Measurements from ENCODE around the gene UVRAG. TPM values are rescaled to one million over a fixed set of nuclear protein-coding genes. Genes with fewer than 3 reads are reported as not detected.

Gene UVRAG
- total and polyA plus RNA-seq, 9 donors = 10.1 to 26.7 (median 19.2) TPM

DNA sequence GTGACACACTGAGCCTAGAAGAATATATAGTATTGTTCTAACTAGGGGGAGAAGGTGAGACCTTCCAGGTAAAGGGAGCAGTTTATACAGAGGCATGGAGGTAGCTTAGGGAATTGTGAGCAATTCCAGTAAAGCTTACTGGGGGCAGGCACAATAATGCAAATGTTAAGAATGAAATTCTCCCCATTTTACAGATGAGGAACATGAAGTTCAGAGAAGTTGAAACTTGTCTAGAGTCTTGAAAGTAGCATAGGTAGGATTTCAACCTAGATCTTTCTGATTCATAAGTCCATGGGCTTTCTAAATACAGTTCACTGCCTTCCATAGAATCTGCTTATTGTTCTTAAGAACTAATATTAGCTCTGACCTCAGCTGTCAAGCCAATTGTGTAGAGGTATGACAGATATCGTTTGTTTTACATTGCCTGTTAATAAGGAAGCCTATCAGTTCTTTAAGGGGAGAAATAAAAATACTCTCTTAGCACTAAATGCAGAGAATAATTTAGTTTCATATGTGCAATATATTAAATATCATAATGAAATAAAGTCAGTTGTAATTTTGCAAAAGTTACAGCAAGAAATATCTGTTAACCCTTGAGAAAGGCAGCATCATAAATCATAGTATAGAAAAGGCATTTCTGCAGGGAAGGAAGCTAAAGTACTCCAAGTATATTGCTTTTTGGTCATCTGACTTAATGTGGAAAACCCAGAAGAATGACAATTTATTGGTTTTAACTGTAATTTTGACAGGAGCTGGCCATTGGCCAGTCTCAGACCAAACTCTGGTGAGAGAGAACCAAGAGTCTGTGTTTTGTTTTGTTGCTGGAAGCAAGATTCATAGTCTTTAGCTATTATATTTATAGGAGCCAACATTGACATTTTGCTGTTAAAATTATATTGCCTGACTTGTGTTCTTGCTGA lies 181.8 kb downstream of the UVRAG start:
- WGBS, 3 donors = 70 to 94% (median 92%) methylated on average over 1 of the region's 1 CpG
- H3K4me3 ChIP-seq = no peak overlapping the region
- H3K27ac ChIP-seq = no peak overlapping the region
- no peaks in the 10 kb centered on the region for H3K9me3 ChIP-seq
- TF ChIP-seq, protein P1, sequence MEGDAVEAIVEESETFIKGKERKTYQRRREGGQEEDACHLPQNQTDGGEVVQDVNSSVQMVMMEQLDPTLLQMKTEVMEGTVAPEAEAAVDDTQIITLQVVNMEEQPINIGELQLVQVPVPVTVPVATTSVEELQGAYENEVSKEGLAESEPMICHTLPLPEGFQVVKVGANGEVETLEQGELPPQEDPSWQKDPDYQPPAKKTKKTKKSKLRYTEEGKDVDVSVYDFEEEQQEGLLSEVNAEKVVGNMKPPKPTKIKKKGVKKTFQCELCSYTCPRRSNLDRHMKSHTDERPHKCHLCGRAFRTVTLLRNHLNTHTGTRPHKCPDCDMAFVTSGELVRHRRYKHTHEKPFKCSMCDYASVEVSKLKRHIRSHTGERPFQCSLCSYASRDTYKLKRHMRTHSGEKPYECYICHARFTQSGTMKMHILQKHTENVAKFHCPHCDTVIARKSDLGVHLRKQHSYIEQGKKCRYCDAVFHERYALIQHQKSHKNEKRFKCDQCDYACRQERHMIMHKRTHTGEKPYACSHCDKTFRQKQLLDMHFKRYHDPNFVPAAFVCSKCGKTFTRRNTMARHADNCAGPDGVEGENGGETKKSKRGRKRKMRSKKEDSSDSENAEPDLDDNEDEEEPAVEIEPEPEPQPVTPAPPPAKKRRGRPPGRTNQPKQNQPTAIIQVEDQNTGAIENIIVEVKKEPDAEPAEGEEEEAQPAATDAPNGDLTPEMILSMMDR (IDR thresholded peaks at IDR 0.05) = no peak
- no peak for TF ChIP-seq EP300 (IDR thresholded peaks at IDR 0.05)
- no peak for TF ChIP-seq POLR2A (IDR thresholded peaks at IDR 0.05)
- intact Hi-C loops (cut with DNase I) = no loop called here
- H3K4me1 ChIP-seq (ENCODE audit: insufficient read depth) = no peaks in the 10 kb centered on the region
- no peaks in the 10 kb centered on the region for H3K36me3 ChIP-seq
- DNase-seq = no peak
- no peaks in the 10 kb centered on the region for H3K27me3 ChIP-seq

DNA sequence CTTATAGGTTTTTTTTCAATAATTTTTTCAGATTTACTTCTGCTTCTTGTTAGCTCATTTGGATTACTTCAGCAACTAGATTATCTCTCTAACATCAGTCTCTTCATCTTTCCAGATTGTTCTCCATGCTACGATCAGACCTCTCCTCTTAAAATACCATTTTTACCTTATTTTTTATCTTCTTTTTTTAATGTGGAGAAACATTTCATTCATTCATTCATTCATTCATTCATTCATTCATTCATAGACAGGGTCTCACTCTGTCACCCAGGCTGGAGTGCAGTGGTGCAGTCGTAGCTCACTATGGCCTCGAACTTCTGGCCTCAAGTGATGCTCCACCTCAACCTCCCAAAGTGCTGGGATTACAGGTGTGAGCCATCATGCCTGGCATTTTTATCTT lies 189.4 kb downstream of the UVRAG start:
- DNase-seq = no peak
- no peaks in the 10 kb centered on the region for H3K36me3 ChIP-seq
- 89 to 92% (median 91%) methylated on average over 3 of the region's 3 CpGs for WGBS, 3 donors
- TF ChIP-seq POLR2A (IDR thresholded peaks at IDR 0.05) = no peak
- no peak for TF ChIP-seq EP300 (IDR thresholded peaks at IDR 0.05)
- TF ChIP-seq, protein P1 (IDR thresholded peaks at IDR 0.05) = no peak
- no peaks in the 10 kb centered on the region for H3K9me3 ChIP-seq
- no peak overlapping the region for H3K27ac ChIP-seq
- no peak overlapping the region for H3K4me3 ChIP-seq
- intact Hi-C loops (cut with DNase I) = no loop called here
- no peaks in the 10 kb centered on the region for H3K4me1 ChIP-seq (ENCODE audit: insufficient read depth)
- no peaks in the 10 kb centered on the region for H3K27me3 ChIP-seq

DNA sequence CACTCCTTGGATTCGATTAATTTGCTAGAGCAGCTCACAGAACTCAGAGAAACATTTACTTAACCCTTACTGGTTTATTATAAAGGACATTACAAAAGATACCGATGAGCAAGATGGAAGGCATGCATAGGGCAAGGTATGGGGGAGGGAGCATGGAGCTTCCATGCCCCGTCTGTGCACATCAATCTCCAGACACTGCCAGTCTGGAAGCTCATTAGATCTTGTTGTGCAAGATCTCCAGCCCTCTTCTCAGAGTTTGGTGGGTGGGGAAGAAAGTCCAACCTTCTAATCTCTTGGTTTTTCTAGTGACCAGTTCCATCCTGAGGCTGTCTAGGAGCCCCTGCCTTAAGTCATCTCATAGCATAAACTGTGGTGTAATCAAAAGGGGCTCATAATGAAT lies 190.7 kb downstream of the UVRAG start:
- no peaks in the 10 kb centered on the region for H3K4me1 ChIP-seq (ENCODE audit: insufficient read depth)
- H3K27me3 ChIP-seq = no peaks in the 10 kb centered on the region
- H3K9me3 ChIP-seq = no peaks in the 10 kb centered on the region
- no peak overlapping the region for H3K4me3 ChIP-seq
- TF ChIP-seq EP300 (IDR thresholded peaks at IDR 0.05) (no peak), POLR2A (IDR thresholded peaks at IDR 0.05) (no peak)
- TF ChIP-seq, protein P1 (IDR thresholded peaks at IDR 0.05) = no peak
- H3K36me3 ChIP-seq = no peaks in the 10 kb centered on the region
- WGBS, 3 donors = 87 to 89% (median 87%) methylated on average over 3 of the region's 3 CpGs
- DNase-seq = no peak
- H3K27ac ChIP-seq = no peak overlapping the region
- intact Hi-C loops (cut with DNase I) = no loop called here

DNA sequence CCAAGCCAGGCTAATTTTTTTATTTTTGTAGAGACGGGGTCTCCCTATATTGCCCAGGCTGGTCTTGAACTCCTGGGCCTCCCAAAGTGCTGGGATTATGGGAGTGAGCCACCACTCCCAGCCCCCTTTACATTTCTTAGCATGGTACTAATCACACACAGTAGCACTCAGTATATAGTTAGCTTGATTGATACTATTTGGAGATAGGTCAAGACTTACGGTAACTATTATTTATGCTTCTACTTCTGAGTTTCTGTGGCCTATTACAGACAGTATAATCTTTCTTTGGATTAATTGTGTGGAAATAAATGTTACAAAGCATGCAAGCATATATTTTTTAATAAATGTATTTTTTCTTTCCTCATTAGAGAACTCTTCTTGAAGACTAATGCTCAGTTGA lies 192.2 kb downstream of the UVRAG start:
- no peak for DNase-seq
- WGBS, 3 donors = 95 to 100% (median 97%) methylated on average over 2 of the region's 2 CpGs
- Histone ChIP-seq H3K27ac (no peak overlapping the region), H3K4me1 (ENCODE audit: insufficient read depth) (no peaks in the 10 kb centered on the region), H3K27me3 (no peaks in the 10 kb centered on the region), H3K4me3 (no peak overlapping the region), H3K9me3 (no peaks in the 10 kb centered on the region), H3K36me3 (no peaks in the 10 kb centered on the region)
- TF ChIP-seq, protein P1 (IDR thresholded peaks at IDR 0.05) = no peak
- TF ChIP-seq POLR2A (IDR thresholded peaks at IDR 0.05) = no peak
- TF ChIP-seq EP300 (IDR thresholded peaks at IDR 0.05) = no peak
- intact Hi-C loops (cut with DNase I) = no loop called here

All from ovary (tissue), 9 donors.